SK-N-SH treated with all-trans-retinoic acid at 6 μM for 48 hours (cell line): ENCODE results near the gene BIRC5.

Experiments
- ATAC-seq: fragments of 200-7000 bp; cut with Tn5 transposase; 3 replicates; pipeline ENCODE4 v1.9.1; 2020; ENCODE audit warnings: mild to moderate bottlenecking, moderate library complexity
- ARNTL ChIP-seq: fragments of 450-650 bp; formaldehyde crosslinking; IDR thresholded peaks from 2 replicates; pipeline ENCODE4 v1.5.0; 2020; ENCODE audit warnings: low read depth, mild to moderate bottlenecking, moderate library complexity, borderline replicate concordance
- BACH2 ChIP-seq: fragments of 250-450 bp; sonication (Bioruptor Pico); IDR thresholded peaks from 2 replicates; pipeline ENCODE4 v1.9.0; 2021; ENCODE audit warnings: mild to moderate bottlenecking, borderline replicate concordance
- CSDC2 ChIP-seq: fragments of 250-450 bp; sonication (Bioruptor Pico); IDR thresholded peaks from 2 replicates; pipeline ENCODE4 v1.5.0; 2020; ENCODE audit warnings: mild to moderate bottlenecking, moderate library complexity
- GLIS3 ChIP-seq: fragments of 250-450 bp; sonication (Bioruptor Pico); IDR thresholded peaks from 2 replicates; pipeline ENCODE4 v1.5.0; 2020; ENCODE audit warnings: mild to moderate bottlenecking, moderate library complexity
- ISL1 ChIP-seq: fragments of 250-450 bp; sonication (Bioruptor Pico); IDR thresholded peaks from 2 replicates; pipeline ENCODE4 v2.1.2; 2022; ENCODE audit warnings: mild to moderate bottlenecking, moderate library complexity
- OSR1 ChIP-seq: fragments of 250-450 bp; sonication (Bioruptor Pico); IDR thresholded peaks from 2 replicates; pipeline ENCODE4 v1.8.0; 2022; ENCODE audit warnings: moderate library complexity, mild to moderate bottlenecking, inconsistent platforms
- PPARA ChIP-seq: fragments of 250-450 bp; sonication (Bioruptor Pico); IDR thresholded peaks from 2 replicates; pipeline ENCODE4 v1.5.0; 2020; ENCODE audit warnings: mild to moderate bottlenecking, borderline replicate concordance
- RARB ChIP-seq: fragments of 250-450 bp; sonication (Bioruptor Pico); IDR thresholded peaks from 2 replicates; pipeline ENCODE4 v1.8.0; 2021; ENCODE audit warnings: mild to moderate bottlenecking, moderate library complexity
- SNAI2 ChIP-seq: fragments of 250-450 bp; sonication (Bioruptor Pico); IDR thresholded peaks from 2 replicates; pipeline ENCODE4 v1.5.0; 2020; ENCODE audit warnings: mild to moderate bottlenecking, moderate library complexity
- TCF4 ChIP-seq: fragments of 250-450 bp; sonication (Bioruptor Pico); IDR thresholded peaks from 2 replicates; pipeline ENCODE4 v1.8.0; 2021; ENCODE audit warnings: mild to moderate bottlenecking, moderate library complexity, borderline replicate concordance
- TOX ChIP-seq: fragments of 250-450 bp; sonication (Bioruptor Pico); IDR thresholded peaks from 2 replicates; pipeline ENCODE4 v1.8.0; 2021; ENCODE audit warnings: mild to moderate bottlenecking, moderate library complexity, borderline replicate concordance
- ZC3H10 ChIP-seq: fragments of 250-450 bp; sonication (Bioruptor Pico); IDR thresholded peaks from 2 replicates; pipeline ENCODE4 v1.5.1; 2021; ENCODE audit warnings: mild to moderate bottlenecking, moderate library complexity
- ZFP3 ChIP-seq: fragments of 250-450 bp; sonication (Bioruptor Pico); IDR thresholded peaks from 2 replicates; pipeline ENCODE4 v1.5.0; 2020; ENCODE audit warnings: mild to moderate bottlenecking, moderate library complexity
- ZFP30 ChIP-seq: fragments of 450-650 bp; formaldehyde crosslinking; IDR thresholded peaks from 2 replicates; pipeline ENCODE4 v1.5.0; 2022; ENCODE audit warnings: mild to moderate bottlenecking, moderate library complexity
- ZNF565 ChIP-seq: fragments of 450-650 bp; formaldehyde crosslinking; conservative IDR thresholded peaks from 2 replicates; pipeline ENCODE4 v1.5.0; 2020; ENCODE audit warnings: low read depth, mild to moderate bottlenecking, moderate library complexity
- ZNF70 ChIP-seq: fragments of 450-650 bp; formaldehyde crosslinking; IDR thresholded peaks from 2 replicates; pipeline ENCODE4 v1.5.0; 2020; ENCODE audit warnings: mild to moderate bottlenecking, moderate library complexity
- ZNF8 ChIP-seq: fragments of 450-650 bp; formaldehyde crosslinking; IDR thresholded peaks from 2 replicates; pipeline ENCODE4 v1.5.0; 2020; ENCODE audit warnings: mild to moderate bottlenecking, moderate library complexity
- TF ChIP-seq, protein P1 (sequence below): fragments of 250-450 bp; sonication (Bioruptor Pico); IDR thresholded peaks from 2 replicates; pipeline ENCODE4 v1.5.1; 2020; ENCODE audit warnings: low read depth, mild to moderate bottlenecking, moderate library complexity
- TF ChIP-seq, protein P2 (sequence below): fragments of 250-450 bp; sonication (Bioruptor Pico); IDR thresholded peaks from 2 replicates; pipeline ENCODE4 v1.5.0; 2020; ENCODE audit warnings: mild to moderate bottlenecking, moderate library complexity
- TF ChIP-seq, protein P3 (sequence below): fragments of 250-450 bp; sonication (Bioruptor Pico); IDR thresholded peaks from 2 replicates; pipeline ENCODE4 v1.5.1; 2021; ENCODE audit warnings: mild to moderate bottlenecking, moderate library complexity
- TF ChIP-seq, protein P4 (sequence below): fragments of 250-450 bp; sonication (Bioruptor Pico); IDR thresholded peaks from 2 replicates; pipeline ENCODE4 v1.8.0; 2021; ENCODE audit warnings: low read depth, mild to moderate bottlenecking, moderate library complexity, borderline replicate concordance

BIRC5 gene

DNA sequence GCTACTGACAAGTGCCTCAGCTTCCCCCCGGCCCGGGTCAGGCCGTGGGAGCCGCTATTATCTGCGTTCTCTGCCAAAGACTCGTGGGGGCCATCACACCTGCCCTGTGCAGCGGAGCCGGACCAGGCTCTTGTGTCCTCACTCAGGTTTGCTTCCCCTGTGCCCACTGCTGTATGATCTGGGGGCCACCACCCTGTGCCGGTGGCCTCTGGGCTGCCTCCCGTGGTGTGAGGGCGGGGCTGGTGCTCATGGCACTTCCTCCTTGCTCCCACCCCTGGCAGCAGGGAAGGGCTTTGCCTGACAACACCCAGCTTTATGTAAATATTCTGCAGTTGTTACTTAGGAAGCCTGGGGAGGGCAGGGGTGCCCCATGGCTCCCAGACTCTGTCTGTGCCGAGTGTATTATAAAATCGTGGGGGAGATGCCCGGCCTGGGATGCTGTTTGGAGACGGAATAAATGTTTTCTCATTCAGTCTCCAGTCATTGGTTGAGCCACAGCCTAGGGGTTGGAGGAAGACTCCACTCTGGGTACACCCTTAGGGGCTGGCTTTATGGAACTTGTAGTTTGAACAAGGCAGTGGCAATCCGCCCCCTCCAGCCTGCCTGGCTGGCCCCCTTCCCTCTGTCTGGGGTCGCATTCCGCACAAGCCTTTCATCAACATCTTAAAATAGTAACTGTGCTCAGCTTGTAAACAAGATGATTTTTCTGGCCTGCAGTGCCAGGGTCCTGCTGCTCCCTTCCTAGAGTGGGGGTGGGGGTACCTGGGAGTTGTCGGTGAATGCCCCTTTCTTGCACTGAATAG lies 41.6 kb upstream of the BIRC5 start (continued):
- TF ChIP-seq, protein P1, sequence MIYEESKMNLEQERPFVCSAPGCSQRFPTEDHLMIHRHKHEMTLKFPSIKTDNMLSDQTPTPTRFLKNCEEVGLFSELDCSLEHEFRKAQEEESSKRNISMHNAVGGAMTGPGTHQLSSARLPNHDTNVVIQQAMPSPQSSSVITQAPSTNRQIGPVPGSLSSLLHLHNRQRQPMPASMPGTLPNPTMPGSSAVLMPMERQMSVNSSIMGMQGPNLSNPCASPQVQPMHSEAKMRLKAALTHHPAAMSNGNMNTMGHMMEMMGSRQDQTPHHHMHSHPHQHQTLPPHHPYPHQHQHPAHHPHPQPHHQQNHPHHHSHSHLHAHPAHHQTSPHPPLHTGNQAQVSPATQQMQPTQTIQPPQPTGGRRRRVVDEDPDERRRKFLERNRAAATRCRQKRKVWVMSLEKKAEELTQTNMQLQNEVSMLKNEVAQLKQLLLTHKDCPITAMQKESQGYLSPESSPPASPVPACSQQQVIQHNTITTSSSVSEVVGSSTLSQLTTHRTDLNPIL (CRISPR knock-in tag) = no peak
- TF ChIP-seq, protein P2, sequence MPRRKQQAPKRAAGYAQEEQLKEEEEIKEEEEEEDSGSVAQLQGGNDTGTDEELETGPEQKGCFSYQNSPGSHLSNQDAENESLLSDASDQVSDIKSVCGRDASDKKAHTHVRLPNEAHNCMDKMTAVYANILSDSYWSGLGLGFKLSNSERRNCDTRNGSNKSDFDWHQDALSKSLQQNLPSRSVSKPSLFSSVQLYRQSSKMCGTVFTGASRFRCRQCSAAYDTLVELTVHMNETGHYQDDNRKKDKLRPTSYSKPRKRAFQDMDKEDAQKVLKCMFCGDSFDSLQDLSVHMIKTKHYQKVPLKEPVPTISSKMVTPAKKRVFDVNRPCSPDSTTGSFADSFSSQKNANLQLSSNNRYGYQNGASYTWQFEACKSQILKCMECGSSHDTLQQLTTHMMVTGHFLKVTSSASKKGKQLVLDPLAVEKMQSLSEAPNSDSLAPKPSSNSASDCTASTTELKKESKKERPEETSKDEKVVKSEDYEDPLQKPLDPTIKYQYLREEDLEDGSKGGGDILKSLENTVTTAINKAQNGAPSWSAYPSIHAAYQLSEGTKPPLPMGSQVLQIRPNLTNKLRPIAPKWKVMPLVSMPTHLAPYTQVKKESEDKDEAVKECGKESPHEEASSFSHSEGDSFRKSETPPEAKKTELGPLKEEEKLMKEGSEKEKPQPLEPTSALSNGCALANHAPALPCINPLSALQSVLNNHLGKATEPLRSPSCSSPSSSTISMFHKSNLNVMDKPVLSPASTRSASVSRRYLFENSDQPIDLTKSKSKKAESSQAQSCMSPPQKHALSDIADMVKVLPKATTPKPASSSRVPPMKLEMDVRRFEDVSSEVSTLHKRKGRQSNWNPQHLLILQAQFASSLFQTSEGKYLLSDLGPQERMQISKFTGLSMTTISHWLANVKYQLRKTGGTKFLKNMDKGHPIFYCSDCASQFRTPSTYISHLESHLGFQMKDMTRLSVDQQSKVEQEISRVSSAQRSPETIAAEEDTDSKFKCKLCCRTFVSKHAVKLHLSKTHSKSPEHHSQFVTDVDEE = no peak
- TF ChIP-seq ZFP30 (CRISPR knock-in tag) = no peak
- no peak for TF ChIP-seq TCF4 (CRISPR knock-in tag)
- TF ChIP-seq ZNF8 (CRISPR knock-in tag) = no peak
- TF ChIP-seq OSR1 = no peak

DNA sequence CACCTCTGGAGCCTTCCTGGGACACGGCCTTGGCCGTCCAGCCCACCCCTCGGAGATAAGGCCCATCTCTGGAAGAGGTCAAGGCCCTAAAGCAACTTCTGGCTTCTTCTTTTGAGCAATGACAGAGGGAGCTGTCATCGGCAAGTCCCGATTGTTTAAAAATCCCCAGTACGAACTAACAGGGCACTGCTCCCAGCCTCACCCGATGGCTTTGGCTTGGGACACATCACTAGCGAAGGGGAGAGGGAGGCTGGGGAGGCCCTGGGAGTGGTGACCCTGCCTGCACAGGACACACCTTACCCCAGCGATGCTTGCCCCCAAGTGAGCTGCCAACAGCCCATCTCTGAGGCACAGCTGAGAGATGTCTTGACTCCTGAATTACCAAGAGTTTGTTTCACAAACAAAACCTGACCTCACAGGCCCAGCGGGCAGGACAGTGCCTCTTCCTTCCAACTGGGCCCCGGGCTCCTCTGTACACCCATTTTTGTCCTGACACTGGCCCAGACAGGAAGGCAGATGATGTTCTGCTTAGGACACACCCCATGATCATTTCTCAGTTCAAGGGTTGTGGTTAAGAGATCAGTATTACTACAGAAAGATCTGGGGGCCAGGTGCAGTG lies 40.8 kb upstream of the BIRC5 start:
- no peak for ATAC-seq
- TF ChIP-seq GLIS3 (CRISPR knock-in tag) = no peak
- no peak for TF ChIP-seq ZNF565 (CRISPR knock-in tag)
- TF ChIP-seq ZNF70 (CRISPR knock-in tag) = no peak
- TF ChIP-seq ZFP30 (CRISPR knock-in tag) = no peak
- no peak for TF ChIP-seq ZC3H10 (CRISPR knock-in tag)
- no peak for TF ChIP-seq RARB (CRISPR knock-in tag)
- TF ChIP-seq ARNTL (CRISPR knock-in tag) = no peak
- TF ChIP-seq ZNF8 (CRISPR knock-in tag) = no peak
- no peak for TF ChIP-seq CSDC2 (CRISPR knock-in tag)
- TF ChIP-seq PPARA (CRISPR knock-in tag) = no peak
- TF ChIP-seq, protein P1 (CRISPR knock-in tag) = no peak
- no peak for TF ChIP-seq SNAI2 (CRISPR knock-in tag)
- TF ChIP-seq ZFP3 (CRISPR knock-in tag) = no peak

DNA sequence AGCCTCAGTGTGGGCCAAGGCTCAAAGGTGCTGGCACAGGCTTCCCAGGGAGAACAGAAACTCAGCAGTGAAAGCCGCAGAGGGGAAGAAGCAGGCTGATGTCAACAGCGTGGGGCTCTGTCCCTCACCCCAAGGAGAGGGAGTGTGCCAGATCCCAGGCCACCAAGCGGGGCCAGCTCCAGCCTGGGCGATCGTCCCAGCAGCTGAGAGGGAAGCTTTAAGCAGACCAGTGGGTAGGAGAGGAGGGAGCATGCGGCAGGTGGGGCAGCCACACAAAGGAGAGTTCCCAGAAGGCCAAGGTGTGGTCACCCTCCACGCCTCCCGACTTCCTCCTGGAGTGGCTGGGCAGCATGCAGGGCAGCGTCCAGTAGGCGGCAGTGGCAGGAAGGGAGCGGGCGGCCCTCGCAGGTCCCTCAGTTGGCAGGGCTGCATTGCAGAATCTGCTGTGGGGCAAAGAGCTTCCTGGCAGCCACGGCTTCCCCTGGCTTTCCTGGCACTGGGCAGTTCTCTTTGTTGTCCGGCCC lies 39.6 kb upstream of the BIRC5 start:
- no peak for ATAC-seq
- TF ChIP-seq, protein P1 (CRISPR knock-in tag) = no peak
- TF ChIP-seq, protein P2 = no peak
- TF ChIP-seq ISL1 (CRISPR knock-in tag) = no peak
- no peak for TF ChIP-seq ARNTL (CRISPR knock-in tag)
- TF ChIP-seq GLIS3 (CRISPR knock-in tag) = no peak
- no peak for TF ChIP-seq BACH2 (CRISPR knock-in tag)
- TF ChIP-seq TOX (CRISPR knock-in tag) = no peak
- TF ChIP-seq SNAI2 (CRISPR knock-in tag) = no peak
- no peak for TF ChIP-seq ZFP3 (CRISPR knock-in tag)
- TF ChIP-seq, protein P3, sequence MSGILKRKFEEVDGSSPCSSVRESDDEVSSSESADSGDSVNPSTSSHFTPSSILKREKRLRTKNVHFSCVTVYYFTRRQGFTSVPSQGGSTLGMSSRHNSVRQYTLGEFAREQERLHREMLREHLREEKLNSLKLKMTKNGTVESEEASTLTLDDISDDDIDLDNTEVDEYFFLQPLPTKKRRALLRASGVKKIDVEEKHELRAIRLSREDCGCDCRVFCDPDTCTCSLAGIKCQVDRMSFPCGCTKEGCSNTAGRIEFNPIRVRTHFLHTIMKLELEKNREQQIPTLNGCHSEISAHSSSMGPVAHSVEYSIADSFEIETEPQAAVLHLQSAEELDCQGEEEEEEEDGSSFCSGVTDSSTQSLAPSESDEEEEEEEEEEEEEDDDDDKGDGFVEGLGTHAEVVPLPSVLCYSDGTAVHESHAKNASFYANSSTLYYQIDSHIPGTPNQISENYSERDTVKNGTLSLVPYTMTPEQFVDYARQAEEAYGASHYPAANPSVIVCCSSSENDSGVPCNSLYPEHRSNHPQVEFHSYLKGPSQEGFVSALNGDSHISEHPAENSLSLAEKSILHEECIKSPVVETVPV (CRISPR knock-in tag) = no peak
- TF ChIP-seq ZNF8 (CRISPR knock-in tag) = no peak
- TF ChIP-seq, protein P4, sequence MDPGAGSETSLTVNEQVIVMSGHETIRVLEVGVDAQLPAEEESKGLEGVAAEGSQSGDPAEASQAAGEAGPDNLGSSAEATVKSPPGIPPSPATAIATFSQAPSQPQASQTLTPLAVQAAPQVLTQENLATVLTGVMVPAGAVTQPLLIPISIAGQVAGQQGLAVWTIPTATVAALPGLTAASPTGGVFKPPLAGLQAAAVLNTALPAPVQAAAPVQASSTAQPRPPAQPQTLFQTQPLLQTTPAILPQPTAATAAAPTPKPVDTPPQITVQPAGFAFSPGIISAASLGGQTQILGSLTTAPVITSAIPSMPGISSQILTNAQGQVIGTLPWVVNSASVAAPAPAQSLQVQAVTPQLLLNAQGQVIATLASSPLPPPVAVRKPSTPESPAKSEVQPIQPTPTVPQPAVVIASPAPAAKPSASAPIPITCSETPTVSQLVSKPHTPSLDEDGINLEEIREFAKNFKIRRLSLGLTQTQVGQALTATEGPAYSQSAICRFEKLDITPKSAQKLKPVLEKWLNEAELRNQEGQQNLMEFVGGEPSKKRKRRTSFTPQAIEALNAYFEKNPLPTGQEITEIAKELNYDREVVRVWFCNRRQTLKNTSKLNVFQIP (CRISPR knock-in tag) = no peak
